ENCODE data around the gene THY1.

THY1 gene

GRCh38 chr11:119382101-119382500 lies 40.9 kb downstream of the THY1 start:
- no peak for DNase-seq (ENCODE audit: low read depth in 2 of 2)

GRCh38 chr11:119381181-119381988 lies 41.6 kb downstream of the THY1 start, which contains the start of gene USP2:
Gene USP2 (minus strand): TSS chr11:119381690. CDS start chr11:119373480, 8,210 bp downstream.
- DNase-seq (ENCODE audit: low read depth in 2 of 2) = peak; percentile 87 to 97

DNA sequence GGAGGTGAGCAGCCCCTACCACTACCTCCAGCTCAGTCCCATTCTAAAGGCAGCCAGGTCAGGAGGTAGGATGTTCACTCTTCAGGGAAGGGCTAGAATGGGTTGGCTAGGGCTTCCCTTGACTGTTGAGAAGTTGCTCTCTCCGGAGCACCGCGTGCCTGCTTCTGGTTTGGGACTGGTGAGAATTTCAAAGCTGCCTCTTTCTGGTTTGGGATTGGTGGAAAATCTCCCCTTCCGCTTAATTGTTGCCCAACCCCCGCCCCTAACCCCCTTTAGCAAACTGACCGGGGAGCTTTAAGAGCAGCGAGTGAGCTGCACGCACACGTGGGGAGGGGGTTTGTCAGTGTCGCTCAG lies 42.2 kb downstream of the THY1 start:
- DNase-seq (ENCODE audit: low read depth in 2 of 2) = no peak

DNA sequence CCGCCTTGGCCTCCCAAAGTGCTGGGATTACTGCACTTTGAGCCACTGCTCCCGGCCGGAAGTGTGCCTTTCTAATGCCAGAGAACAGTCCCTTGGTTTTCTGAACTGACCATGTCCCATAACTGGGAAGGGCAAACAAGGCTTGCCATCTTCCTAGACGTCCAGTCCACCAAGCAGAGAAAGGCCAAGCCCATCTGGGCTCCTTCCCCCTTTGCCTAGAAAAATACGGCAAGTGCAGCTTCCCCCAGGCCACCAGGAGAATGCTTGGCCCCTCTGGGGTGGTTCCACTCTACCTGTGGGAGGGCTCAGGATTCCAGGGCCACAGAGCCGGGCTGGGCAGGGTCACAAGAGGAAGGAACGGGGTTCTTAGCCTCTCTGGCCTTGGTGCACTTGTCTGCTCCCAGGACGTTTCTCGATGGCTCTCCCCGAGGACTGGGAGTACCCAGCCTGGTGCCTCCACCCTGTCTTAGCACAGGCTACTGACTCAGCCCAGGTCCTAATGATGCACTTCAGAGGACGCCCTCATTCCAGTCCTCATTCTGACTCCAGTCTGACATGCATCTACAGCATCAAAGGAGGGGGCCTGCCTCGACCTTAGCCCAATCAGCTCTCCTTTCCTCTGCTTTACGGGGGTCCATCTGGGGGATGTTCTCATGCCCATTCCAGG lies 42.7 kb downstream of the THY1 start:
- DNase-seq (ENCODE audit: low read depth in 2 of 2) = no peak

DNA sequence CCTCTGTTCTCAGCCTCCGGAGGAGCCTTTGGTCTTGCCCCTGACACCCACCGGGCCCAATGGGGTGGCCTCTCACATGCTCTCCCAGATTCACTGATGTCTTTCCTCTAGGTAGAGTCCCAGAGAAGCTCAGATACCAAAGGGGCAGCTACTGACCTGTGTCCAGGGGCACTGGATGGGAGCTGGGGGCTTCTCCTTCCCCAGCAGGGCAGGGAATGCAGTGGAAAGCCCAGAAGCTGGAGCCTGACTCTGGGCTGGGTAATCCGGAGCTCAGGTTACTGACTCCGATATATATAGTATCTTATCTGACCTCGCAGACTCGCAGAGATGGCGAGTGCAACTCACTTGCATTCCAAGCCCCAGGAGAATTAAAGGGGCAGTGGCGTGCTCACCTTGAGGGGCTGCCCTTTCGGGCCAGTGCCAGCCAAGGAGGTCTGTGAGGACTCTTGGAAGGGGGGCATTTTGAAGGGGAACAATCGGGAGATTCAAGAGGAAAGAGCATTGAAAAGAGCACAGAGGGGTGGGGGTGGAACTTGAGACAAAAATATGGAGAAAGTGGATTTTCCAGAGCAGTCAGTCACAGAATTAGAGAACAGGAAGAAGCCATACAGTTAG lies 44.0 kb downstream of the THY1 start:
- DNase-seq (ENCODE audit: low read depth in 2 of 2) = no peak

GRCh38 chr11:119377961-119378667 lies 44.9 kb downstream of the THY1 start:
- DNase-seq (ENCODE audit: low read depth in 2 of 2) = no peak

DNA sequence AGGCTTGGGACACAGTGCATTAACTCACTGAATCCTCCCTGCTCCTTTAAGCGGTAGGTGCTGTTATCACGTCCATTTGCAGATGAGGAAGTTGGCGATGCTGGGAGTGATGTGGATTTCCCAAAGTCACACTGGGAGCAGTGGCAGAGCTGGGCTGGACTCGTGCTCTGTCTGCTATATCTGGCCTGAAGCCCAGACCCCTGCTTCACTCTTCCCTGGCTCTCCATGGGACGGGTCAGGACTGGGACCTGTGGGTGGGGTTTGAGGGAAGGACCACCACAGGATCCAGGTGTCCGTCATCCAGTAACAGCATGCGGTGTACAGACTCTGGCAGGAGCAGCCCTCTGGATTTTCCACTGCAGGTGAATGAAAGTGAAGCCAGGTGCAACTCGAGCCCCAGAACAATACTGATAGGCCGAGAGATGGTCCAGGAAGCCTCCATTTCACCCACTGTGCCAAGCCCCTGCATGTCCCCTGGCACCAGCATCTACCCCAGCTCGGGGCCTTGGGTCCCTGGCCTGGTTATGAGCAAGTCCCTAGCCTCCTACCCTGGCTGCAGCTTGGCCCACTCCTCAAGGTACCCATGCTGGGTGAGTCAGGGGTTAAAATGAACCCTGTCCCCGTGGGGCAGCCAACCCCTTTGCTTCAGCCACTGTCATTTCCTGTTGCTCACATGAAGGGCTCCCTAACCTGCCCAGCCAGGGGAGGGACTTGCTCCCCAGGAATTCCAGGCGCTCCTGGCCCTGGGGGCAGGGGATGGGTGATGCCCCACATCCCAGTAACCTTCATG lies 45.7 kb downstream of the THY1 start:
- no peak for DNase-seq (ENCODE audit: low read depth in 2 of 2)

DNA sequence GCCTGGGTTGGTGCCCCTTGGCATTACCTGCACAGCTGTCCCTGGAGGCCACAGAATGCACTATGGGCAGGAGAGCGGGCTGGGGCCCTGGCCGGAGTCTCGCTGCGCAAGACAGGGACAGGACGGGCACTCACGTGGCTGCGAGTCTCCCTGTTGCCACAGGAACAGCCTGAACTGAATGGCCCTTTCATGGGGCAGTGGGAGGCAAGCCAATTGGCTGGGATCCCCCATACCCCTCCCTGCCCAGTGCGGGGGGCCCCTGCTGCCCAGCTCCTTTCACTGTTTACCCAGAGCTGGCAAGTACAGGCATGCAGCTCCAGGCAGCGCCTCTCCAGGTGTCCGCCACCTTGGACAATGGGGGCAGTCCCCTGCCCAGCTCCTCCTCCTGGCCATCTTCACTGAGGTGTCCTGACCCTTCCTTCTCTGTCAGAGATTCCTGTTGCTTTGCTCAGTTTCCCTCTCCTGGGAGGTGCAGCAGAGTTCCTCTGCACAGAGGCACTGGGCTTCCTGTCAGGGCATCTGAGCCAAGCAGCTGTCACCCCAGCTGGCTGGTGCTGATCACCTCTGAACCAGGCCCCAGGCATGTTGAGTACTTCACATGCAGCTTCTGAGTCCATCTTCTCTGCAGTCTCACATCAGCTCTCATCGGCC lies 46.6 kb downstream of the THY1 start:
- DNase-seq (ENCODE audit: low read depth in 2 of 2) = no peak

DNA sequence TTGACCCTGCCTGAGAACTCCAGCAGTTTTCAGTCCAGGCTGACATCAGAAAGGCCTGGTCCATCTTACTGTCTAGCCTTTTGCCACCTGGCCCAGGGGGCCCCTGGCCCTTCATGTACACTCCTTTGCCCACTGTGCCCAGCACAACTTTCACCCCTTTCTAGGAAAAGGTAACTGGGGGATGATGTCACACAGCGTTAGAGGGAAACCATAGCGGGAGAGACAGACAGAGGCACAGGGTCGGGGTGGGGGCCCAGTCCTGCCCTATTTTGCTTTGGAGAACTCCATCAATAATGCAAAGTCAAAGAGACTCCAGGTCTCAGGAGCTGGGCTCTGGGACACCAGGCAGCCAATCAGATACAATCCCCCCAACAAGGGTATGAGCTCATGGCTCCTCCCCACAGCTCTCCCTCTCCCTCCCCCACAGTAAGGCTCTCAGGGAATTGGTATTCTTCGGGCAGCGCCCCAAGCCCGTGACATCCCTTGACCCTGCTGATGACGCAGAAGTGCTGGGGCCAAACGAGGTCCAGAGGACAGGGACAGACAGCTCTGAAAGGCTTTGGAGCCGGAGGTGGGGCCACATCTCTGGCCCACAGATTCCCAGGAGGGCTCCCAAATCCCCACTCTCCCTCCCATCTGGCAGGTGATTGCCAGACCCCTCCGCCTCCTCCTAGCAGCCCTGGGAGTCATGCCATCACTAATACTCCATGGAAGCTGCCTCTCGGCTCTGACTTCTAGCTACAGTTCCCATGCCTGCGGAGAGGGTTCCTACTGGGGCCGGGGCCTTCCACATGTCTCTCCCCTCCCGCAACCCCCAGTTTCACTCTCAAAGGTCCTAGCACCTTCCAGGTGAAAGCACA lies 47.4 kb downstream of the THY1 start:
- no peak for DNase-seq (ENCODE audit: low read depth in 2 of 2)

DNA sequence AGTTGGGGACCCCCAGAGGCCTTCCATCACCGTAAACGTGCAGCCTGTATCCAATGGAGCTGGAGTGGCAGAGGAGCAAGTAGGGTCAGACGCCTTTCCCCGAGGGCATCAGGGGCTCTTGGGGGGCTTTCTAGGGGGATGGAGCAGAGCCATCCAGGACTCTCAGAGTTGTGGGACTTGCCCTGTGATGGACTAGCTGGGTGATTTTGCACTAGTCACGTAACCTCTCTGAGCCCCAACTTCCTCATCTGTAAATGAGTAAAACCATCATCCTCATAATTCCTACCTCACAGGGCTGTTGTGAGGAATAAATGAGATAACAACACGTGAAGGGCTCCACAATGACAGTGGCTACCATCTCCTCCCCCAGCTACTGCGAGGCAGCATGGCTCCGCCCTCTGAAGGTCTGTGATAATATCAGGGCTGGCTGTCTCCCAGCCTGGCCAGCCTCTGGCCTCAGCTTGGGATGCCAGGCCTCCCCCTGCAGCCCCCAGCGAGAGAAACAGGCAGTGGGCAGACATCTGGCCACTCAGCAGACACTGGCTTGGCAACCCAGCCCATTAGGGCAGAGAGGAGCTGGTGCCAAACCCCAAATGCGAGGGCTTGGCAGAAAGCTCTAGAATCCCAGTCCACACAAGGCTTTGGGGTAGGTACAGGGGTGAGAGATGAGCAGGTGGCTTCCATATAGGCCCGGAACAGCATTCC lies 48.2 kb downstream of the THY1 start:
- DNase-seq (ENCODE audit: low read depth in 2 of 2) = no peak

- DNase-seq (ENCODE audit: low read depth in 2 of 2) = no peak
These were observed 48.9 kb downstream of the THY1 start for GRCh38 chr11:119373921-119374631.

- no peak for DNase-seq (ENCODE audit: low read depth in 2 of 2)
These were observed 49.7 kb downstream of the THY1 start for GRCh38 chr11:119373059-119373920.

DNA sequence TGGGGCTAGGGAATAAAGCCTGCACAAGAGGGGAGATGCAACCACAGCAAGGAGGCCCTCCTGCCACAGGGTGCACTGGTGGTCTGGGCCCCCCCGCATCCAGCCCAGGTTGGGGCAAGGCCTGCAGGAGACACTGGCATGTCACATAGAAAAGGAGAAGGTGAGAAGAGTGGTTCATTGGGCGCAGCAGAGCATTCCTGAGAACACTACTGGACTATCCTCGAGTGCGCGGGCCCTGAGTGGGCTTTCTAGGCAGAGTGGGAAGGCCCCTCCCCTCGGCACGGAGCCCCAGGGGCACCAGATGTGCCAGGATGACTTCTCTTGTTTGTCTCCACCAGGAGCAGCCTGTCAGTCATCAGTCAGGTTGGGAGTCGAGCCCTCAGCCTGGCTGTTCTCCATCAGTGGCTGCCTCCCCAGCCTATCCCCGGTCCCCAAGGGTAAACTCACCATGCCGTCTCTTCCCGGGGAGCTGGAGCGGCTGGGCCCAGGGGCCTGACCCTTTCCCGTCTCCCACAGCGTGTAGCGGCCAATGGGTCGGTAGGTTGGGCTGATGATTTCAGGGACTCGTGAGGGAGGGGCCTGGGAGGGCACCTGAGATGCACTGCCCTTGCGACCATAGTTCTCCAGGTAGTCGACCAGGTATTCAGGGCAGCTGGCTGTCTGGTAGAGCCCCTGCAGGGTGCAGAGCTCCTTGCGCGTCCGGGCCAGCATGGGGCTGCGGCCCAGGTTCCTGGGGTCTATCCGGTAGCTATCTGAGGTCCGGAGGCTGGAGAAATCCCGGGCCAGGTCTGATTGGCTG lies 50.5 kb downstream of the THY1 start:
- DNase-seq (ENCODE audit: low read depth in 2 of 2) = no peak

- no peak for DNase-seq (ENCODE audit: low read depth in 2 of 2)
These were observed 51.2 kb downstream of the THY1 start for GRCh38 chr11:119371778-119372182.

- no peak for DNase-seq (ENCODE audit: low read depth in 2 of 2)
These were observed 51.8 kb downstream of the THY1 start for GRCh38 chr11:119371067-119371601.

DNA sequence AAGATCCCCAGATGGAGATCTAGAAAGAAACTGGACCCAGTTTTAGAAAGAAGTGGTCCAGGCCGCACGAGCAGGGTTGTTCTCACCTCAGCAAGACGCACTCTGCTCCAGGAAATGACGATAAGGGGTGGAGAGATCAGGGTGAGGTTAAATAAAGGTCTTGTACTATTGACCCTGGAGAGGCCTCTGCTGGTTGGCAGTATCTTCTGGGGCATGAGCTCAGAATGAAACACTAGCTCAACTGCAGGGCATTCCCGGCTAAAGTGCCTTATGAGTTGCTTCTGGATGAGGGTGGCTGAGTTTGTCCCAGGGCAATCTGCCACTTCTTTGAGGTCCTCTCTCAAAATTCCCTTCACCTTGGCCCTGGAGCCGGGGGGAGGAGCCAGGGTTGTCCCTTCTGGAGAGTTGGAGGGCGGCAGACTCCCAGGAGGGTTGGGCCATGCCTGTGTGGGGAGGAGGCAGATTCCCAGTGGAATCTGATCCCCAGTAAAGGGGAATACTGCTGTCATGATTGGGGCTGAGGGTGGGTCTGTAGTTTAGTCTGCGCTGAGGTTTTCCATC lies 52.4 kb downstream of the THY1 start:
- DNase-seq (ENCODE audit: low read depth in 2 of 2) = no peak

Data from stimulated activated CD4-positive, alpha-beta T cell treated with anti-CD3 and anti-CD28 coated beads, Interleukin-1b, Interleukin-23, amount 100 ng/mL, for 1 hour (primary cell).